B cell (primary cell): ENCODE data around the gene PLCD3. TPM values are rescaled to one million over a fixed set of nuclear protein-coding genes. Genes with fewer than 3 reads are reported as not detected.

Source experiments
- ATAC-seq: fragments of 200-7000 bp; cut with Tn5 transposase; one replicate; pipeline ENCODE4 v1.10.0; 2021; ENCODE audit warnings: low read depth, mild to moderate bottlenecking, moderate number of reproducible peaks, moderate library complexity
- CTCF ChIA-PET: fragments of 350-600 bp; sonication (Branson Sonifier 250); formaldehyde crosslinking; loops from one replicate; lab custom pipeline; 2021; ENCODE audit warnings: antibody characterized with exemption, inconsistent platforms; lab: Charles Lee
- POLR2A ChIA-PET: fragments of 350-600 bp; sonication (Branson Sonifier 250); formaldehyde crosslinking; loops from one replicate; lab custom pipeline; 2021; ENCODE audit warnings: antibody characterized with exemption; lab: Charles Lee
- DNase-seq: peaks from one replicate; pipeline ENCODE4 v3.0.0; 2013
- H2AFZ ChIP-seq: 2 replicates; pipeline ENCODE4 v1.6.1; 2012; ENCODE audit warnings: mild to moderate bottlenecking, low read depth, low read length; ENCODE audit not compliant: insufficient read depth, poor library complexity, severe bottlenecking
- H3K27ac ChIP-seq, 2 donors: 1 replicate in 1 of 2; 2 replicates in 1 of 2; pipeline ENCODE4 v1.5.1; 2012 to 2013; ENCODE audit warnings: low read length in 2 of 2, mild to moderate bottlenecking in 2 of 2, moderate library complexity in 1 of 2
- H3K27me3 ChIP-seq, 4 experiments: fragments of 200-600 bp in 1 of 4; sonication (generic) in 1 of 4; replicated peaks in 1 of 4; 1 replicate in 2 of 4; 2 replicates in 2 of 4; pipeline versions ENCODE4 v1.6.1 to v1.7.0; 2013 to 2016; ENCODE audit warnings: low read length in 3 of 4, mild to moderate bottlenecking in 2 of 4, mixed read lengths in 1 of 4, moderate library complexity in 1 of 4; ENCODE audit not compliant: insufficient read depth in 4 of 4, control insufficient read depth in 3 of 4; ENCODE audit errors: control extremely low read depth in 1 of 4
- H3K36me3 ChIP-seq, 2 experiments: replicated peaks in 1 of 2; 1 replicate in 1 of 2; 2 replicates in 1 of 2; pipeline versions ENCODE4 v1.6.1 to v1.7.1; 2013; ENCODE audit warnings: low read length in 1 of 2; ENCODE audit not compliant: insufficient read depth in 2 of 2, control insufficient read depth in 1 of 2; ENCODE audit errors: control extremely low read depth in 1 of 2, extremely low read depth in 1 of 2
- H3K4me1 ChIP-seq, 2 donors: fragments of 200-600 bp in 1 of 2; sonication (generic) in 1 of 2; 1 replicate in 1 of 2; 2 replicates in 1 of 2; pipeline versions ENCODE4 v1.5.1 to v1.6.1; 2013 to 2017; ENCODE audit warnings: low read length in 2 of 2; ENCODE audit not compliant: control insufficient read depth in 2 of 2, insufficient read depth in 2 of 2
- H3K4me2 ChIP-seq: replicated peaks from 2 replicates; pipeline ENCODE3; 2012; ENCODE audit warnings: mild to moderate bottlenecking, low read depth, low read length; ENCODE audit not compliant: poor library complexity, severe bottlenecking
- H3K4me3 ChIP-seq, 5 experiments: fragments of 200-600 bp in 1 of 5; sonication (generic) in 1 of 5; 1 replicate in 3 of 5; 2 replicates in 2 of 5; pipeline versions ENCODE4 v1.5.1 to v1.7.0; 2011 to 2016; ENCODE audit warnings: low read length in 4 of 5, mild to moderate bottlenecking in 4 of 5, low read depth in 2 of 5, control low read depth in 1 of 5, moderate library complexity in 1 of 5; ENCODE audit not compliant: insufficient read depth in 1 of 5; ENCODE audit errors: control extremely low read depth in 1 of 5, extremely low read depth in 1 of 5
- H3K79me2 ChIP-seq: fragments of 200-600 bp; sonication (generic); one replicate; pipeline ENCODE4 v1.6.0; 2016; ENCODE audit warnings: low read length; ENCODE audit not compliant: control insufficient read depth, insufficient read depth
- H3K9ac ChIP-seq: fragments of 200-600 bp; sonication (generic); 2 replicates; pipeline ENCODE4 v1.6.1; 2017; ENCODE audit warnings: mild to moderate bottlenecking, low read length, moderate library complexity
- H3K9me3 ChIP-seq, 3 donors: one replicate each; pipeline versions ENCODE4 v1.6.1 to v1.7.1; 2013; ENCODE audit warnings: low read length in 2 of 3; ENCODE audit not compliant: control insufficient read depth in 2 of 3, insufficient read depth in 1 of 3; ENCODE audit errors: control extremely low read depth in 1 of 3
- H4K20me1 ChIP-seq: 2 replicates; pipeline ENCODE4 v1.6.0; 2012; ENCODE audit warnings: mild to moderate bottlenecking, low read length; ENCODE audit not compliant: insufficient read depth, control insufficient read depth, poor library complexity, severe bottlenecking
- H3K27ac Mint-ChIP-seq: one replicate; pipeline ENCODE4 v1.8.0; 2021; ENCODE audit warnings: mixed read lengths
- H3K27me3 Mint-ChIP-seq: one replicate; pipeline ENCODE4 v1.8.0; 2021; ENCODE audit warnings: mixed read lengths
- H3K4me1 Mint-ChIP-seq: one replicate; pipeline ENCODE4 v1.8.0; 2021; ENCODE audit warnings: mixed read lengths
- H3K4me3 Mint-ChIP-seq: one replicate; pipeline ENCODE4 v1.8.0; 2021; ENCODE audit warnings: mixed read lengths
- H3K9me3 Mint-ChIP-seq: one replicate; pipeline ENCODE4 v1.8.0; 2022; ENCODE audit warnings: mixed read lengths; ENCODE audit not compliant: insufficient read depth
- CTCF ChIP-seq: fragments of 200-600 bp; IDR thresholded peaks from one replicate; pipeline ENCODE4 v1.8.0; 2022; ENCODE audit warnings: antibody characterized with exemption, mild to moderate bottlenecking
- EZH2 ChIP-seq: IDR thresholded peaks from 2 replicates; pipeline ENCODE4 v1.6.1; 2012; ENCODE audit warnings: borderline replicate concordance, low read depth, mild to moderate bottlenecking, moderate library complexity, low read length; ENCODE audit not compliant: insufficient read depth, poor library complexity, severe bottlenecking
- WGBS: methylation state at CpG from one replicate; pipeline ENCODE4 v1.1.5; 2013; ENCODE audit warnings: missing lambda C conversion rate; ENCODE audit not compliant: insufficient coverage; 5-methylcytosine and 5-hydroxymethylcytosine counted together
- intact Hi-C: fragments of 100-400 bp; cut with micrococcal nuclease; formaldehyde crosslinking; loops from one replicate; pipeline ENCODE4 v1.10.0; 2022
- polyA plus RNA-seq: library from polyadenylated mRNA; depleted of rRNA; stranded (reverse); fragments of >200 nt; gene quantifications from 2 replicates; pipeline ENCODE4 v1.2.3, GENCODE V29; 2012
- total RNA-seq, 2 donors: library from RNA; stranded (reverse); fragments of 120-200 nt in 1 of 2; gene quantifications; 1 replicate in 1 of 2; 2 replicates in 1 of 2; pipeline versions ENCODE4 v1.2.3 to v1.2.4, GENCODE V29; 2013 to 2022

The PLCD3 gene
- total and polyA plus RNA-seq, 2 donors (not counting 1 experiment from before 2014, with no cell fraction given), result 0.54 to 2.2 TPM

GRCh38 chr17:45086865-45087503 is 45.3 kb downstream of the PLCD3 start:
- peaks cover 15 to 74% of the 10 kb centered on the region in 2 experiments for H3K36me3 ChIP-seq
- no peak overlapping the region for H3K9ac ChIP-seq
- no peak overlapping the region for H2AFZ ChIP-seq

More at GRCh38 chr17:45086865-45087503, 45.3 kb downstream of the PLCD3 start:
- Mint-ChIP-seq H3K9me3 (no peaks in the 10 kb centered on the region), H3K27me3 (no peaks in the 10 kb centered on the region), H3K4me1 (no peaks in the 10 kb centered on the region), H3K27ac (no peak overlapping the region), H3K4me3 (no peak overlapping the region)
- no peaks in the 10 kb centered on the region for H3K27me3 ChIP-seq
- no peak for ATAC-seq
- no peak overlapping the region for H3K4me2 ChIP-seq
- no peaks in the 10 kb centered on the region for H3K9me3 ChIP-seq
- H3K4me1 ChIP-seq, result no peaks in the 10 kb centered on the region
- intact Hi-C loops, result no loop called here
- no peak for DNase-seq
- peaks cover 44% of the 10 kb centered on the region for H3K79me2 ChIP-seq
- WGBS, result 100% methylated on average over 1 of the region's 6 CpGs
- no peak overlapping the region for H3K4me3 ChIP-seq
- TF ChIP-seq CTCF, result no peak
- no peak for TF ChIP-seq EZH2
- ChIA-PET POLR2A (interaction anchor here (0.5 kb wide), 2 partner anchors 37 to 190 kb away, joined by 3 to 5 read pairs; no protein-coding TSS in a partner anchor), CTCF (interaction anchor here (0.7 to 1.1 kb wide), 3 partner anchors 9 to 177 kb away, joined by 3 to 5 read pairs (median 4); no protein-coding TSS in a partner anchor)
- peaks cover 24% of the 10 kb centered on the region for H4K20me1 ChIP-seq
- no peak overlapping the region for H3K27ac ChIP-seq
